Measurements from ENCODE around the gene SNX5. TPM values are rescaled to one million over a fixed set of nuclear protein-coding genes. Genes with fewer than 3 reads are reported as not detected.

SNX5 gene
- polyA plus RNA-seq, 1 donor from 2014 or later, result 59.8 TPM

DNA sequence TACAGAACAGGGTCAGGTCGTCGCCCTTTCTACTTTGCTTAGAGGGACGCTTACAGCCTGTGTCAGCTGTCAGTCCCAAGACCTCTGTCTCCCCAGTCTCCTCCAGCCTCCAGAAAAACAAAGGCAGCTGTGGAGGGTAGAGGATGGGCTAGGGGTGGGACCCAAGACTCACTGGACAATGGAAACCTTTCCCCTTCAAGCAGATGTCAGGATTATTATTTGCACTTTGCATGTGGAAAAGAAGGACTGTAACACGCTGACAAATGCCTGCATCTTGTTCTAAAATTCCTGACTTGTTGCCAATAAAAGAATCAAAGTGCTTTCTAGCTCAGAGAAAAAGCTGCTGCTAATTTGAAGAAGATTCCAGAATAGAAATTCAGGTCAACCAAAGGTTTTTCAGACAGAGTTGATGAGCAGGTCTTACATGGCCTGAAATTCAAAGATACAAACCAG is 58.7 kb downstream of the SNX5 start:
- TF ChIP-seq SMC3 (conservative IDR thresholded peaks at IDR 0.05; ENCODE audit: poor library complexity) (no peak), TAF1 (IDR thresholded peaks at IDR 0.05; ENCODE audit: low read depth) (no peak), RAD21 (conservative IDR thresholded peaks at IDR 0.05) (no peak), EZH2 (IDR thresholded peaks at IDR 0.05; ENCODE audit: borderline replicate concordance, insufficient read depth, low read length, poor library complexity, severe bottlenecking) (no peak), EP300 (conservative IDR thresholded peaks at IDR 0.05; ENCODE audit: poor library complexity, severe bottlenecking) (no peak), MXI1 (conservative IDR thresholded peaks at IDR 0.05; ENCODE audit: poor library complexity, severe bottlenecking) (no peak), POLR2AphosphoS5 (IDR thresholded peaks at IDR 0.05) (no peak)
- TF ChIP-seq, protein P1, sequence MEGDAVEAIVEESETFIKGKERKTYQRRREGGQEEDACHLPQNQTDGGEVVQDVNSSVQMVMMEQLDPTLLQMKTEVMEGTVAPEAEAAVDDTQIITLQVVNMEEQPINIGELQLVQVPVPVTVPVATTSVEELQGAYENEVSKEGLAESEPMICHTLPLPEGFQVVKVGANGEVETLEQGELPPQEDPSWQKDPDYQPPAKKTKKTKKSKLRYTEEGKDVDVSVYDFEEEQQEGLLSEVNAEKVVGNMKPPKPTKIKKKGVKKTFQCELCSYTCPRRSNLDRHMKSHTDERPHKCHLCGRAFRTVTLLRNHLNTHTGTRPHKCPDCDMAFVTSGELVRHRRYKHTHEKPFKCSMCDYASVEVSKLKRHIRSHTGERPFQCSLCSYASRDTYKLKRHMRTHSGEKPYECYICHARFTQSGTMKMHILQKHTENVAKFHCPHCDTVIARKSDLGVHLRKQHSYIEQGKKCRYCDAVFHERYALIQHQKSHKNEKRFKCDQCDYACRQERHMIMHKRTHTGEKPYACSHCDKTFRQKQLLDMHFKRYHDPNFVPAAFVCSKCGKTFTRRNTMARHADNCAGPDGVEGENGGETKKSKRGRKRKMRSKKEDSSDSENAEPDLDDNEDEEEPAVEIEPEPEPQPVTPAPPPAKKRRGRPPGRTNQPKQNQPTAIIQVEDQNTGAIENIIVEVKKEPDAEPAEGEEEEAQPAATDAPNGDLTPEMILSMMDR (IDR thresholded peaks at IDR 0.05; ENCODE audit: poor library complexity, severe bottlenecking), result no peak
- TF ChIP-seq, protein P2, sequence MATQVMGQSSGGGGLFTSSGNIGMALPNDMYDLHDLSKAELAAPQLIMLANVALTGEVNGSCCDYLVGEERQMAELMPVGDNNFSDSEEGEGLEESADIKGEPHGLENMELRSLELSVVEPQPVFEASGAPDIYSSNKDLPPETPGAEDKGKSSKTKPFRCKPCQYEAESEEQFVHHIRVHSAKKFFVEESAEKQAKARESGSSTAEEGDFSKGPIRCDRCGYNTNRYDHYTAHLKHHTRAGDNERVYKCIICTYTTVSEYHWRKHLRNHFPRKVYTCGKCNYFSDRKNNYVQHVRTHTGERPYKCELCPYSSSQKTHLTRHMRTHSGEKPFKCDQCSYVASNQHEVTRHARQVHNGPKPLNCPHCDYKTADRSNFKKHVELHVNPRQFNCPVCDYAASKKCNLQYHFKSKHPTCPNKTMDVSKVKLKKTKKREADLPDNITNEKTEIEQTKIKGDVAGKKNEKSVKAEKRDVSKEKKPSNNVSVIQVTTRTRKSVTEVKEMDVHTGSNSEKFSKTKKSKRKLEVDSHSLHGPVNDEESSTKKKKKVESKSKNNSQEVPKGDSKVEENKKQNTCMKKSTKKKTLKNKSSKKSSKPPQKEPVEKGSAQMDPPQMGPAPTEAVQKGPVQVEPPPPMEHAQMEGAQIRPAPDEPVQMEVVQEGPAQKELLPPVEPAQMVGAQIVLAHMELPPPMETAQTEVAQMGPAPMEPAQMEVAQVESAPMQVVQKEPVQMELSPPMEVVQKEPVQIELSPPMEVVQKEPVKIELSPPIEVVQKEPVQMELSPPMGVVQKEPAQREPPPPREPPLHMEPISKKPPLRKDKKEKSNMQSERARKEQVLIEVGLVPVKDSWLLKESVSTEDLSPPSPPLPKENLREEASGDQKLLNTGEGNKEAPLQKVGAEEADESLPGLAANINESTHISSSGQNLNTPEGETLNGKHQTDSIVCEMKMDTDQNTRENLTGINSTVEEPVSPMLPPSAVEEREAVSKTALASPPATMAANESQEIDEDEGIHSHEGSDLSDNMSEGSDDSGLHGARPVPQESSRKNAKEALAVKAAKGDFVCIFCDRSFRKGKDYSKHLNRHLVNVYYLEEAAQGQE (IDR thresholded peaks at IDR 0.05; ENCODE audit: borderline replicate concordance), result no peak
- H3K9me2 ChIP-seq (ENCODE audit: insufficient read depth, low read length), result no peaks in the 10 kb centered on the region
- H3K36me3 ChIP-seq (ENCODE audit: insufficient read depth, low read length), result no peaks in the 10 kb centered on the region
- H4K20me1 ChIP-seq (ENCODE audit: insufficient read depth), result no peaks in the 10 kb centered on the region
- no peak overlapping the region for H2AFZ ChIP-seq (ENCODE audit: low read depth, low read length)
- no peaks in the 10 kb centered on the region for H3K79me2 ChIP-seq (replicated peaks; ENCODE audit: insufficient read depth, low read length)
- H3K4me3 ChIP-seq (ENCODE audit: low read length), result no peak overlapping the region
- H3K27ac ChIP-seq (ENCODE audit: low read length), result no peak overlapping the region
- no peaks in the 10 kb centered on the region for H3F3A ChIP-seq (ENCODE audit: insufficient read depth, low read length, poor library complexity, severe bottlenecking)
- no peaks in the 10 kb centered on the region for H3K9me3 ChIP-seq (ENCODE audit: low read length)
- H3K27me3 ChIP-seq (ENCODE audit: insufficient read depth, low read depth, low read length), result no peaks in the 10 kb centered on the region
- H3K4me2 ChIP-seq (ENCODE audit: low read length), result no peak overlapping the region
- no peak overlapping the region for H3K9ac ChIP-seq (ENCODE audit: low read length)

DNA sequence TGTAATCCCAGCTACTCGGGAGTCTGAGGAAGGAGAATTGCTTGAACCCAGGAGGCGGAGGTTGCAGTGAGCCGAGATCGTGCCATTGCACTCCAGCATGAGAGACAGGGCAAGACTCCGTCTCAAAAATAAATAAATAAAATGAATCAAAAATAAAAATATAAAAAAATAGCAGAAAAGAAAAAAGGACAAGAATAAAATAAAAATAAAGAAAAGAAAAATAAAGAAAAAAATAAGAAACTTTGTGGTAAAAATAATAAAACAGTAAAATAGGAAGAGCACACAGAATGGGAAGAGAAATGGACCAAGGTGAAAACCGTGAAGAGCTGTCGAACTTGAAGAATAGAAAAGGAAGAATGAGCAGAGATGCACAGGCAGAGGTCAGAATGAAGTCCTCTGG is 63.0 kb downstream of the SNX5 start:
- H3K27me3 ChIP-seq (ENCODE audit: insufficient read depth, low read depth, low read length), result no peaks in the 10 kb centered on the region
- no peaks in the 10 kb centered on the region for H3F3A ChIP-seq (ENCODE audit: insufficient read depth, low read length, poor library complexity, severe bottlenecking)
- H3K27ac ChIP-seq (ENCODE audit: low read length), result no peak overlapping the region
- no peak for TF ChIP-seq EZH2 (IDR thresholded peaks at IDR 0.05; ENCODE audit: borderline replicate concordance, insufficient read depth, low read length, poor library complexity, severe bottlenecking)
- TF ChIP-seq, protein P1 (IDR thresholded peaks at IDR 0.05; ENCODE audit: poor library complexity, severe bottlenecking), result no peak
- TF ChIP-seq TAF1 (IDR thresholded peaks at IDR 0.05; ENCODE audit: low read depth), result no peak
- TF ChIP-seq, protein P2 (IDR thresholded peaks at IDR 0.05; ENCODE audit: borderline replicate concordance), result no peak
- no peak for TF ChIP-seq EP300 (conservative IDR thresholded peaks at IDR 0.05; ENCODE audit: poor library complexity, severe bottlenecking)
- TF ChIP-seq POLR2AphosphoS5 (IDR thresholded peaks at IDR 0.05), result no peak
- no peak for TF ChIP-seq RAD21 (conservative IDR thresholded peaks at IDR 0.05)
- no peak for TF ChIP-seq MXI1 (conservative IDR thresholded peaks at IDR 0.05; ENCODE audit: poor library complexity, severe bottlenecking)
- no peak for TF ChIP-seq SMC3 (conservative IDR thresholded peaks at IDR 0.05; ENCODE audit: poor library complexity)
- H3K9ac ChIP-seq (ENCODE audit: low read length), result no peak overlapping the region
- no peak overlapping the region for H2AFZ ChIP-seq (ENCODE audit: low read depth, low read length)
- H3K9me2 ChIP-seq (ENCODE audit: insufficient read depth, low read length), result no peaks in the 10 kb centered on the region
- no peak overlapping the region for H3K4me2 ChIP-seq (ENCODE audit: low read length)
- no peaks in the 10 kb centered on the region for H3K36me3 ChIP-seq (ENCODE audit: insufficient read depth, low read length)
- H3K79me2 ChIP-seq (replicated peaks; ENCODE audit: insufficient read depth, low read length), result no peaks in the 10 kb centered on the region
- no peaks in the 10 kb centered on the region for H4K20me1 ChIP-seq (ENCODE audit: insufficient read depth)
- H3K9me3 ChIP-seq (ENCODE audit: low read length), result no peaks in the 10 kb centered on the region
- no peak overlapping the region for H3K4me3 ChIP-seq (ENCODE audit: low read length)

All from neural cell (in vitro differentiated cells).